ENCODE measurements around the gene SCRT2. TPM values are rescaled to one million over a fixed set of nuclear protein-coding genes. Genes with fewer than 3 reads are reported as not detected.
"Not testable (repeated sequence)": the region's sequence is repeated elsewhere in the genome, so short reads cannot be mapped to it uniquely, and the experiment has no call there.

Gene SCRT2
- total RNA-seq, 1 donor from 2014 or later = not detected

DNA sequence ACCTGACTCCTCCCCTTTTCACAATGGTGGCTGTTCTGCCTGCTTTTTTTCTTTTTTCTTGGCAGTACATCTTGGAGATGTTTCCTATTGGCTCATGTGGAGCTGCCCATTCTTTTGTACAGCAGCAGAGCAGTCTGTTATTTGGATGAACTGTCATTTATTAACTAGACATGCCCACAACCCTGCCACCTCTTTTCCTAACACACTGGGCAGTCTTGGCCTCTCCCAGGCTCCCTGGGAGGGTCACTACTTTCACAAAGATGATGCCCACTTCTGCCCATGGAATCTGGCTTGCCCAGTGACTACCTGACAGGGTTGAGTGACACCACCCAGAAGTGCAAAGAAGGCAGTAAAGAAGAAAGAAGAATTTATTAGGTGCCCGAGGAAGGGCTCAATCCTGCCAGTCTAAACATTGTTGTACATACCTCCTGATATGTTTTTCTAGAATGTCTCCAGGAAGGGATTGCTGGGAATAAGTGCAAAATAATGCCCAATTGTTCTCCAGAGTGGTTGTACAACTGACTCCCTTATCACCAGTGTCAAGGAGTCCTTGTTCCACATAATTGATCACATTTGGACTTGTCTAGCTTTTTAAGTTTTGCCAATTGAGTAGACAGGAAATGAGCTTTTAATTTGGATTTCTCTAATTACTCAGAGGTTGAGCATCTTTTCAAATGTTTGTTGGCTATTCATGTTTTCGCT, 19.7 kb upstream of the SCRT2 start:
- ChIA-PET CTCF (no interaction called here), POLR2A (no interaction called here)
- Mint-ChIP-seq H3K4me3 (no peak overlapping the region), H3K36me3 (ENCODE audit: low read depth) (no peaks in the 10 kb centered on the region), H3K4me1 (no peaks in the 10 kb centered on the region), H3K27ac (no peak overlapping the region), H3K9me3 (no peaks in the 10 kb centered on the region), H3K27me3 (peaks cover 17% of the 10 kb centered on the region)
- ATAC-seq (ENCODE audit: low read depth) (no peak), DNase-seq (no peak)
- TF ChIP-seq, protein P1, sequence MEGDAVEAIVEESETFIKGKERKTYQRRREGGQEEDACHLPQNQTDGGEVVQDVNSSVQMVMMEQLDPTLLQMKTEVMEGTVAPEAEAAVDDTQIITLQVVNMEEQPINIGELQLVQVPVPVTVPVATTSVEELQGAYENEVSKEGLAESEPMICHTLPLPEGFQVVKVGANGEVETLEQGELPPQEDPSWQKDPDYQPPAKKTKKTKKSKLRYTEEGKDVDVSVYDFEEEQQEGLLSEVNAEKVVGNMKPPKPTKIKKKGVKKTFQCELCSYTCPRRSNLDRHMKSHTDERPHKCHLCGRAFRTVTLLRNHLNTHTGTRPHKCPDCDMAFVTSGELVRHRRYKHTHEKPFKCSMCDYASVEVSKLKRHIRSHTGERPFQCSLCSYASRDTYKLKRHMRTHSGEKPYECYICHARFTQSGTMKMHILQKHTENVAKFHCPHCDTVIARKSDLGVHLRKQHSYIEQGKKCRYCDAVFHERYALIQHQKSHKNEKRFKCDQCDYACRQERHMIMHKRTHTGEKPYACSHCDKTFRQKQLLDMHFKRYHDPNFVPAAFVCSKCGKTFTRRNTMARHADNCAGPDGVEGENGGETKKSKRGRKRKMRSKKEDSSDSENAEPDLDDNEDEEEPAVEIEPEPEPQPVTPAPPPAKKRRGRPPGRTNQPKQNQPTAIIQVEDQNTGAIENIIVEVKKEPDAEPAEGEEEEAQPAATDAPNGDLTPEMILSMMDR (IDR thresholded peaks at IDR 0.05) = no peak
- intact Hi-C loops (cut with micrococcal nuclease) = no loop called here

GRCh38 chr20:694496-694895, 18.9 kb upstream of the SCRT2 start:
- DNase-seq (no peak), ATAC-seq (ENCODE audit: low read depth) (no peak)
- Mint-ChIP-seq H3K36me3 (ENCODE audit: low read depth) (no peaks in the 10 kb centered on the region), H3K4me3 (no peak overlapping the region), H3K4me1 (no peaks in the 10 kb centered on the region), H3K27ac (no peak overlapping the region), H3K27me3 (peaks cover 17% of the 10 kb centered on the region), H3K9me3 (no peaks in the 10 kb centered on the region)
- CTCF ChIA-PET = no interaction called here
- TF ChIP-seq, protein P1 (IDR thresholded peaks at IDR 0.05) = no peak
- POLR2A ChIA-PET = no interaction called here
- intact Hi-C loops (cut with micrococcal nuclease) = no loop called here

GRCh38 chr20:693786-694185, 18.2 kb upstream of the SCRT2 start:
- ATAC-seq (ENCODE audit: low read depth); CTCF ChIA-PET; POLR2A ChIA-PET; H3K36me3 Mint-ChIP-seq (ENCODE audit: low read depth); H3K27ac Mint-ChIP-seq; H3K4me3 Mint-ChIP-seq; H3K9me3 Mint-ChIP-seq; DNase-seq; intact Hi-C loops (cut with micrococcal nuclease); H3K4me1 Mint-ChIP-seq: not testable (repeated sequence)
- peaks cover 20% of the 10 kb centered on the region for H3K27me3 Mint-ChIP-seq

- Mint-ChIP-seq H3K9me3 (no peaks in the 10 kb centered on the region), H3K36me3 (ENCODE audit: low read depth) (no peaks in the 10 kb centered on the region), H3K27ac (no peak overlapping the region), H3K27me3 (peaks cover 18% of the 10 kb centered on the region), H3K4me3 (no peak overlapping the region), H3K4me1 (no peaks in the 10 kb centered on the region)
- POLR2A ChIA-PET = no interaction called here
- no peak for DNase-seq
- CTCF ChIA-PET = no interaction called here
- intact Hi-C loops (cut with micrococcal nuclease) = no loop called here
- TF ChIP-seq, protein P1 (IDR thresholded peaks at IDR 0.05) = no peak
- no peak for ATAC-seq (ENCODE audit: low read depth)
Observed at GRCh38 chr20:692044-692443, 16.4 kb upstream of the SCRT2 start.

DNA sequence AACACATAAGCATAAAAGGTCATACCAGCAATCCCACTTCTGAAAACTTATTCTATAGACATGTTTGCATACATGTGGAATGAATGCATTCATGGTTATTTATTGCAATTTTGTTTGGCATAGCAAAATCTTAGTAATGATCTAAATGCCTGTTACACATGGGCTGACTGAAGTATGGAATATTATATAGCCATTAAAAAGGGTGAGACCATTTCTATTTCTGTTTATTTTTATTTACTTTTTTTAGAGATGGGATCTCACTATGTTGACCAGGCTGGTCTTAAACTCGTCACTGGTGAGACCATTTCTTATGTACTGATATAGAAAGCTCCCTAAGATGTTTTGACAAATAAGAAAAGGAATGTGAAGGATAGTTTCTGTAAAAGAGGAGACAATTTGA, 14.3 kb upstream of the SCRT2 start:
- ATAC-seq (ENCODE audit: low read depth) (no peak), DNase-seq (no peak)
- H3K36me3 Mint-ChIP-seq (ENCODE audit: low read depth) = no peaks in the 10 kb centered on the region
- peaks cover 14% of the 10 kb centered on the region for H3K27me3 Mint-ChIP-seq
- H3K4me1 Mint-ChIP-seq = no peaks in the 10 kb centered on the region
- CTCF ChIA-PET = no interaction called here
- TF ChIP-seq, protein P1 (IDR thresholded peaks at IDR 0.05) = no peak
- POLR2A ChIA-PET = no interaction called here
- intact Hi-C loops (cut with micrococcal nuclease) = no loop called here
- no peak overlapping the region for H3K27ac Mint-ChIP-seq
- no peaks in the 10 kb centered on the region for H3K9me3 Mint-ChIP-seq
- H3K4me3 Mint-ChIP-seq = no peak overlapping the region

DNA sequence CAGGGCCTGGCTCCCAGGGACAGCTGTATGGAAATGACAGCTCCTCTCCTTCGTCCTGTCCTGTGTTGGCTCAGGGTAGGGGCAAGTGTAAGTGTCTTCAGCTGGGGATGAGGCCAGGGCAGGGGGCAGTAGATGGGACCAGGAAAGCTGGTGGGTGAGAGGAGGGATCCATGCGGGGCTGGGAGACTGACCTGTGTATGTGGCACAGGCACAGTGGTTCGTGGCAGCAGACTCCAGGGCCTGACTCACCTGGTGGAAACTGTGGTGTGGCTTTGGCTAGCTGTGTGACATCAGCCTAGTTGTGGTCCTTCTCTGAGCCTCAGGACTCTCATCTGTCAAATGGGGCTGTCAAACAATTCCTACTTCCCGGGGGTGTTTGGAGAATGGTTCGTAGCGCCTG, 13.7 kb upstream of the SCRT2 start:
- Mint-ChIP-seq H3K36me3 (ENCODE audit: low read depth) (no peaks in the 10 kb centered on the region), H3K27ac (no peak overlapping the region), H3K9me3 (no peaks in the 10 kb centered on the region), H3K4me1 (no peaks in the 10 kb centered on the region), H3K27me3 (peaks cover 14% of the 10 kb centered on the region), H3K4me3 (no peak overlapping the region)
- TF ChIP-seq, protein P1 (IDR thresholded peaks at IDR 0.05) = no peak
- ATAC-seq (ENCODE audit: low read depth) (no peak), DNase-seq (no peak)
- intact Hi-C loops (cut with micrococcal nuclease) = no loop called here
- ChIA-PET POLR2A (no interaction called here), CTCF (no interaction called here)

Data from activated B cell treated with CpG ODN at 0.5 μM for 24 hours (primary cell).